HG03565 (cell line): ENCODE measurements around the gene ZNF8.
"Not testable (repeated sequence)": the region's sequence is repeated elsewhere in the genome, so short reads cannot be mapped to it uniquely, and the experiment has no call there.

Experiments
- ATAC-seq: cut with Tn5 transposase; IDR thresholded peaks from one replicate; pipeline ENCODE4 v1.9.1; 2021; ENCODE audit warnings: mild to moderate bottlenecking, moderate library complexity; ENCODE audit not compliant: unreplicated experiment

Gene ZNF8

GRCh38 chr19:58278541-58279041 is at the start of gene ZNF8:
Gene ZNF8 (plus strand): TSS chr19:58278955. CDS start chr19:58279082, 127 bp downstream.
- ATAC-seq = peak; percentile 91

GRCh38 chr19:58229255-58229639 is 49.5 kb upstream of the ZNF8 start:
- no peak for ATAC-seq

- ATAC-seq = no peak
Measured at GRCh38 chr19:58237324-58237723, 41.4 kb upstream of the ZNF8 start.

- ATAC-seq = no peak
Measured at GRCh38 chr19:58243351-58243750, 35.4 kb upstream of the ZNF8 start.

GRCh38 chr19:58248886-58249285 is 29.9 kb upstream of the ZNF8 start:
- no peak for ATAC-seq

- no peak for ATAC-seq
Measured at GRCh38 chr19:58252102-58252685, 26.6 kb upstream of the ZNF8 start.

GRCh38 chr19:58258259-58258658 is 20.5 kb upstream of the ZNF8 start:
- ATAC-seq = not testable (repeated sequence)

- no peak for ATAC-seq
Measured at GRCh38 chr19:58261600-58261967, 17.2 kb upstream of the ZNF8 start.

GRCh38 chr19:58261968-58262921 is 16.5 kb upstream of the ZNF8 start:
- no peak for ATAC-seq

- no peak for ATAC-seq
Measured at GRCh38 chr19:58262922-58263296, 15.8 kb upstream of the ZNF8 start.

- ATAC-seq = no peak
Measured at GRCh38 chr19:58265100-58265499, 13.7 kb upstream of the ZNF8 start.

GRCh38 chr19:58268344-58268743 is 10.4 kb upstream of the ZNF8 start:
- ATAC-seq = no peak

GRCh38 chr19:58274771-58275201 is 4.0 kb upstream of the ZNF8 start:
- no peak for ATAC-seq

GRCh38 chr19:58275564-58275963 is 3.2 kb upstream of the ZNF8 start:
- no peak for ATAC-seq

- no peak for ATAC-seq
Measured at GRCh38 chr19:58277197-58277596, 1.6 kb upstream of the ZNF8 start.

GRCh38 chr19:58277748-58278540 is 811 bp upstream of the ZNF8 start:
- ATAC-seq = no peak

- peak; percentile 12 for ATAC-seq
Measured at GRCh38 chr19:58279042-58279924, 528 bp downstream of the ZNF8 start.

- no peak for ATAC-seq
Measured at GRCh38 chr19:58279925-58280316, 1.2 kb downstream of the ZNF8 start.

- no peak for ATAC-seq
Measured at GRCh38 chr19:58284199-58284598, 5.4 kb downstream of the ZNF8 start.

GRCh38 chr19:58291943-58292342 is 13.2 kb downstream of the ZNF8 start:
- ATAC-seq = no peak
